AG04450 (cell line): ENCODE measurements around the gene SAMD11. TPM values are rescaled to one million over a fixed set of nuclear protein-coding genes. Genes with fewer than 3 reads are reported as not detected.
A peak's percentile ranks its signal among the peaks of the same experiment; 100 is the strongest.

Source experiments
- CTCF ChIA-PET: fragments of 300-600, 350-600 bp; formaldehyde crosslinking; extraction: SDS; loops from one replicate; lab custom pipeline; 2022; ENCODE audit warnings: antibody characterized with exemption, inconsistent platforms; lab: Charles Lee
- POLR2A ChIA-PET: fragments of 350-600 bp; formaldehyde crosslinking; extraction: SDS; loops from one replicate; lab custom pipeline; 2021; ENCODE audit warnings: antibody characterized with exemption, inconsistent platforms; lab: Yijun Ruan, JAX
- DNase-seq: peaks from one replicate; pipeline ENCODE4 v3.0.0-alpha.2; 2011; ENCODE audit warnings: low read depth, low spot score
- H3K27ac ChIP-seq: one replicate; pipeline ENCODE4 v1.5.1; 2012; ENCODE audit warnings: low read depth, low read length, control low read depth
- H3K27me3 ChIP-seq: one replicate; pipeline ENCODE4 v1.6.0; 2012; ENCODE audit warnings: low read length; ENCODE audit not compliant: control insufficient read depth, insufficient read depth
- H3K4me3 ChIP-seq: 2 replicates; pipeline ENCODE4 v1.5.1; 2011; ENCODE audit warnings: mild to moderate bottlenecking, low read depth, low read length, control low read depth
- H3K9me3 ChIP-seq: 2 replicates; pipeline ENCODE4 v1.5.1; 2012; ENCODE audit warnings: low read length; ENCODE audit not compliant: control insufficient read depth, insufficient read depth
- CTCF ChIP-seq: IDR thresholded peaks from 2 replicates; pipeline ENCODE4 v1.5.1; 2011; ENCODE audit warnings: low read depth, low read length, control low read depth, inconsistent platforms
- polyA plus RNA-seq: library from polyadenylated mRNA; depleted of rRNA; stranded (reverse); fragments of >200 nt; gene quantifications from 2 replicates; pipeline ENCODE4 v1.2.3, GENCODE V29; 2011

Gene SAMD11
- polyA plus RNA-seq, 1 experiment, result 1.6 TPM

DNA sequence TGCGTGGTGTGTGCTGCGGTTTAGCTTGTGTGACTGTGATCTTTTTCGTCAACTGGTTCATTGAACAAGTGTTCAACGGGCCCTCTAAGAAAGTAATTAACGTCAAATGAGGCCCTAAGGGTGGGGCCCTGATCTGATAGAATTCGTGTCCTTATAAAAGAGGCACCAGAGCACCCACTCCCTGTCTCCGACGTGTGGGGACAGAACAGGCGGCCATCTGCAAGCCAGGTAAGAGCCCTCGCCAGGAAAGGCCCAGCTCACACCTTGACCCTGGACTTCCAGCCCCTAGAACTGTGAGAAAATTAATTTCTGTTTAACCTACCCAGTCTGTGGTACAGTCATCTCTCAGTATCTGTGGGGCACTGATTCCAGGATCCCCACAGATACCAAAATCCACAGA is 20.4 kb upstream of the SAMD11 start:
- ChIA-PET POLR2A (no interaction called here), CTCF (interaction anchor here (1.4 to 2.8 kb wide), 3 partner anchors 33 to 80 kb away, joined by 8 to 10 read pairs (median 9); no protein-coding TSS in a partner anchor)
- DNase-seq, result no peak
- no peak overlapping the region for H3K27ac ChIP-seq
- no peak overlapping the region for H3K4me3 ChIP-seq
- no peaks in the 10 kb centered on the region; the same call in 1 of the 2 replicates for H3K9me3 ChIP-seq
- TF ChIP-seq CTCF, result no peak
- H3K27me3 ChIP-seq, result peaks cover 3% of the 10 kb centered on the region

DNA sequence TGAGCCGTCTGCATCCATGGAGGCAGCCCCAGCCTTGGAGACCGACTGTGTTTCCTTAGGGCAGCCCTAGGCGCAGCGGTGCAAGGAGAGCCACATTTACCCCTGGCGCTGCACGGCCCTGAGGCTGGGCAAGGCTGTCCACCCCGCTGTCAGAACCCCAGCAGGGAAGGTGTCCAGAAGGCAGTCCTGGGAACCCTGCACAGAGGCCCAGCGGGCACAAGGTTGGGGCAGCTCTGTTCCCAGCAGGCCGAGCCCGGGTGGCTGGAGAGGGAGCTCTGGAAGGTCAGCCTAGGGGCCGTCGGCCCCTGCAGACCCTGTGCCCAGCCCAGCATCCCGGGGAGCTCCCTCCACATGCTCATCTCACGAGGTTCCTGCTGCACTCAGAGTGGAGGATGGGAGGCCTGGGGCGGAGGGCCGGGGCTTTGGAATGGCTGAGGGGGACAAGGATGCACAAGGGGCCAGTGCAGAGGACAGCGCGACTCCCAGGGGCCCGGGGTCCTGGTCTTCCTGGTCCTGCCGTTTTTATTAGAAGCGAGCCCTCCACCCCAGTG is 19.9 kb upstream of the SAMD11 start:
- Histone ChIP-seq H3K27ac (no peak overlapping the region), H3K4me3 (peak overlapping the region; percentile 52), H3K27me3 (peaks cover 3% of the 10 kb centered on the region), H3K9me3 (no peaks in the 10 kb centered on the region; the same call in 1 of the 2 replicates)
- no peak for DNase-seq
- ChIA-PET POLR2A (no interaction called here), CTCF (interaction anchor here (1.4 to 2.8 kb wide), 4 partner anchors 34 to 80 kb away, joined by 8 to 10 read pairs (median 8); no protein-coding TSS in a partner anchor)
- no peak for TF ChIP-seq CTCF

- peak; percentile 62 for TF ChIP-seq CTCF
- ChIA-PET POLR2A (interaction anchor here (1.0 to 1.6 kb wide), 3 partner anchors 12 to 62 kb away, joined by 3 to 5 read pairs (median 3); partner anchors contain the start of gene PLEKHN1), CTCF (interaction anchor here (0.6 to 2.8 kb wide), 18 partner anchors 9 to 166 kb away, joined by 3 to 15 read pairs (median 8); partner anchors contain the start of gene PLEKHN1)
- peak overlapping the region; percentile 52 for H3K4me3 ChIP-seq
- no peak for DNase-seq
- no peaks in the 10 kb centered on the region; the same call in 1 of the 2 replicates for H3K9me3 ChIP-seq
- H3K27ac ChIP-seq, result no peak overlapping the region
- peaks cover 1% of the 10 kb centered on the region for H3K27me3 ChIP-seq
These were observed 19.3 kb upstream of the SAMD11 start for GRCh38 chr1:904310-904950.

DNA sequence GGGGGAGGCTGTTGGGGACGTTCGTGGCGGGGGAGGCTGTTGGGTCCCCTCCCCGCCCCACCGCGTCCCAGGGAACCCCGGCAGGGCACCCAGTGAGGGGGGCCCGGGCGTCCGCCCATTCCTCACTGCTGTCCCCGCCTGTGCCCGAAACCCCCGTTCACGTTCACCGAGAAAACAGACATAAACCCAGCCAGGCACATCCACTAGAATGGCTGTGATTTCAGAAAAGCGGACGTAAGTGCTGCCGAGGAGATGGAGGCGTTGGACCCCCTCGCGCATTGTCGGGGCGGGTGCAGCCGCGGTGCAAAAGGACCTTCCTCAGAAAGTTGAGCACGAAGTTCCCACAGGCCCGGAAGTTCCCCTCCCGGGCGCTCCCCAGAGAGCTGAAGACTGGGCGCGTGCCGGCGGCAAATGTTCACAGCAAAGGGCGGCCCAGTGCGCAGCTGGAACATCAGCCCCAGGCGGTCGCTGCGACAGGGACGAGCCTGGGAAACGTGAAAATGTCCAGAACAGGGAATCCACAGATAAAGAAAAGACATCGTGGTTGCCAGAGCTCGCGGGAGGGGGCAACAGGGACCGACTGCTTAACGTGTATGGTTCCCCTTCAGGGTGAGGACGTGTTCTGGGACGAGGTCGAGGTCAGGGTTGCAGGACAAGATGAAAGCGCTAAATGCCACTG is 18.5 kb upstream of the SAMD11 start:
- no peak for DNase-seq
- H3K4me3 ChIP-seq, result peak overlapping the region; percentile 52
- H3K9me3 ChIP-seq, result no peaks in the 10 kb centered on the region; the same call in 1 of the 2 replicates
- ChIA-PET POLR2A (interaction anchor here (1.0 to 1.6 kb wide), 3 partner anchors 12 to 61 kb away, joined by 3 to 5 read pairs (median 3); partner anchors contain the start of gene PLEKHN1), CTCF (interaction anchor here (0.6 to 2.8 kb wide), 18 partner anchors 10 to 165 kb away, joined by 3 to 15 read pairs (median 6); partner anchors contain the start of gene PLEKHN1)
- no peak for TF ChIP-seq CTCF
- no peak overlapping the region for H3K27ac ChIP-seq
- no peaks in the 10 kb centered on the region for H3K27me3 ChIP-seq
